ENCODE data around the gene WDCP.

WDCP gene

DNA sequence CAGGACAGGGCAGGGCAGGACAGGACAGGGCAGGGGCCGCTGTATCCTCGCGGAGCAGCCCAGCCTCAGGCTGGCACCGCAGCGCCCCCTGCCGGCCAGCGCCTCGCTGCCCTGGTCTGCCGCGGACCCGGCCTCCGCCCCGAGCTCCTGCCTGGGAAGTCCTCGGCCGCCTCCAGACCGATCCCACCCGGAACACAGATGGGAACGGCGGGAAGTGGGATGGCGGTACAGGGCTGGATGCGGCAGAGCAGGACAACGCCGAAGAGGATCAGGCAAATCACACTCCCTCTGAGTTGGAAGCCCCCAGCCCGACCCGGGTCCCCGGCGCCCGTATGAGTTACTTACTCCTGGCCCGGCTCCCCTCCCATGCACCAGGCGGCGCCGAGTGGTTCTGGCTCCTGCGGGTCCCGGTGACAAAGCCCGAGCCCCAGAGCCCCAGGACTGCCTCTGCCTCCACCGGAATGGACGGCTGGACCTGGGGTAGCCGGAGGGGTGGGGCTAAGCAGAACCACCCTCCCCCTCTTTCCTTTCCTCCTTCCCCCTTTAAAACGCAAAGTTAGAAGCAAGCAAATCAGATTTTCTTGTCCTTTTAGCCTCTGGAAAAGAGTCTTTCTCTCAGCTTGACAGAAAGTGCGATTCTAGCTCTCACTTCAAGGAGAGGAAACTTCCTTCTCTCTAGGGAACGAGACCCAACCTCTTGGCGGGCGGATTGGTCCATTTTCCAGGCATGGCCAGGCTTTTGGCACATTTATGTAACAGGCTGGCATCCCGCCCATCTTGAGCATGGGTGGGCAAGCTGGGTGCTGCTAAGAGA is 37.4 kb upstream of the WDCP start, which contains the start of gene TP53I3:
TSS of gene TP53I3 (minus strand) at position 449 of the 814 bp plus-strand sequence. CDS start 508 bp downstream, outside the sequence.
- Histone ChIP-seq H4K20me1 (ENCODE audit: insufficient read depth, low read length) (no peaks in the 10 kb centered on the region), H3K9me3 (ENCODE audit: low read length) (no peaks in the 10 kb centered on the region), H3K4me2 (ENCODE audit: low read length) (peak within 1 kb of the TSS; percentile 71), H3K36me3 (ENCODE audit: insufficient read depth, low read length) (no peaks in the 10 kb centered on the region), H3F3A (ENCODE audit: insufficient read depth, low read length) (no peaks in the 10 kb centered on the region), H3K27me3 (ENCODE audit: insufficient read depth, low read length) (no peaks in the 10 kb centered on the region), H3K9me2 (ENCODE audit: low read depth, low read length) (no peaks in the 10 kb centered on the region), H2AFZ (ENCODE audit: low read length) (peak within 1 kb of the TSS; percentile 91), H3K4me3 (ENCODE audit: low read depth, low read length, poor library complexity, severe bottlenecking) (peak within 1 kb of the TSS; percentile 65), H3K9ac (ENCODE audit: low read length) (peak within 1 kb of the TSS; percentile 64), H3K79me2 (ENCODE audit: insufficient read depth, low read length) (no peaks in the 10 kb centered on the region), H3K27ac (ENCODE audit: low read depth, low read length, poor library complexity, severe bottlenecking) (peak within 1 kb of the TSS; percentile 66), H3K4me1 (ENCODE audit: insufficient read depth, low read length, severe bottlenecking) (peaks cover 18% of the 10 kb centered on the region)
- TF ChIP-seq CTCF (IDR thresholded peaks at IDR 0.05; ENCODE audit: low read length) (peak; percentile 93), EZH2 (IDR thresholded peaks at IDR 0.05; ENCODE audit: borderline replicate concordance, low read length) (no peak)

DNA sequence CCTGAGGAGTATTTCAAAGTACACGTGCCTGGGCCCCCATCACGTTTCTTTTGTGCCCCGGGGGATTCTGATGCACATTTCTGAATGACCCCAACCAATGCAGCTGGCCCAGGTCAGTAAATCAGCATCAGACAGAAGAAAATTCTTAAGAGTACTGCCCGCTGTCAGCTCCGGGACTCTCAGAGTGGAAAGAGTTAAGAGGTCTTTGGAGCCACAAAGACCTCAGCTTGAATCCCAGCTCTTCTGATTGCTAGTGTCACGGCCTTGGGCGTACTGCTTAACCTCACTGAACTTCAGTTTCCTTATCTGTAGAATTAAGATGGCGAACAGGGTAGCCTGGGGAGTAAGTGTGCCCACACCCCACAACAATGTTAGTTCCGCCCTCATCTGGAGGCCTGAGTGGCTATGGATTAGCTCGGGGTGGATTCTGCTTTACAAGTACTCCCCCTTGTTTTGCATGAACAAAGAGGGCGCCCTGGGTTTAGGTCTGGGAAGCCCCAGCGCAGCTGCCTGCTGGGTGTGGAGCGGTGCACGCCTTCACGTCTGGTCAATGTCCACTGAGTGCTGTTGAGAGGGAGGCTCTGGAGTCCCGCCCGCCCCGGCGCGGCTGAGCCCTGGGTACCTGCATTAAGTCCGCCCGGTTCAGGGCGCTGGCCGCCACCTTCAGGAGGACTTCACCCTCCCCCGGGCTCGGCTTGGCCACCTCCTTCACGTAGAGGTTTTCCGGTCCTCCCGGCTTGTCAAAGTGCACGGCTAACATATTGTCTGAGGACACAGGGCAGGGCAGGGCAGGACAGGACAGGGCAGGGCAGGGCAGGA is 36.6 kb upstream of the WDCP start:
- Histone ChIP-seq H3F3A (ENCODE audit: insufficient read depth, low read length) (no peaks in the 10 kb centered on the region), H3K9me3 (ENCODE audit: low read length) (no peaks in the 10 kb centered on the region), H3K27ac (ENCODE audit: low read depth, low read length, poor library complexity, severe bottlenecking) (peak overlapping the region; percentile 66), H3K9me2 (ENCODE audit: low read depth, low read length) (no peaks in the 10 kb centered on the region), H3K79me2 (ENCODE audit: insufficient read depth, low read length) (no peaks in the 10 kb centered on the region), H3K36me3 (ENCODE audit: insufficient read depth, low read length) (no peaks in the 10 kb centered on the region), H3K4me1 (ENCODE audit: insufficient read depth, low read length, severe bottlenecking) (peaks cover 18% of the 10 kb centered on the region), H3K4me3 (ENCODE audit: low read depth, low read length, poor library complexity, severe bottlenecking) (peak overlapping the region; percentile 65), H3K27me3 (ENCODE audit: insufficient read depth, low read length) (no peaks in the 10 kb centered on the region), H3K4me2 (ENCODE audit: low read length) (peak overlapping the region; percentile 71), H2AFZ (ENCODE audit: low read length) (peak overlapping the region; percentile 60), H3K9ac (ENCODE audit: low read length) (peak overlapping the region; percentile 64), H4K20me1 (ENCODE audit: insufficient read depth, low read length) (no peaks in the 10 kb centered on the region)
- TF ChIP-seq CTCF (IDR thresholded peaks at IDR 0.05; ENCODE audit: low read length): no peak
- no peak for TF ChIP-seq EZH2 (IDR thresholded peaks at IDR 0.05; ENCODE audit: borderline replicate concordance, low read length)

DNA sequence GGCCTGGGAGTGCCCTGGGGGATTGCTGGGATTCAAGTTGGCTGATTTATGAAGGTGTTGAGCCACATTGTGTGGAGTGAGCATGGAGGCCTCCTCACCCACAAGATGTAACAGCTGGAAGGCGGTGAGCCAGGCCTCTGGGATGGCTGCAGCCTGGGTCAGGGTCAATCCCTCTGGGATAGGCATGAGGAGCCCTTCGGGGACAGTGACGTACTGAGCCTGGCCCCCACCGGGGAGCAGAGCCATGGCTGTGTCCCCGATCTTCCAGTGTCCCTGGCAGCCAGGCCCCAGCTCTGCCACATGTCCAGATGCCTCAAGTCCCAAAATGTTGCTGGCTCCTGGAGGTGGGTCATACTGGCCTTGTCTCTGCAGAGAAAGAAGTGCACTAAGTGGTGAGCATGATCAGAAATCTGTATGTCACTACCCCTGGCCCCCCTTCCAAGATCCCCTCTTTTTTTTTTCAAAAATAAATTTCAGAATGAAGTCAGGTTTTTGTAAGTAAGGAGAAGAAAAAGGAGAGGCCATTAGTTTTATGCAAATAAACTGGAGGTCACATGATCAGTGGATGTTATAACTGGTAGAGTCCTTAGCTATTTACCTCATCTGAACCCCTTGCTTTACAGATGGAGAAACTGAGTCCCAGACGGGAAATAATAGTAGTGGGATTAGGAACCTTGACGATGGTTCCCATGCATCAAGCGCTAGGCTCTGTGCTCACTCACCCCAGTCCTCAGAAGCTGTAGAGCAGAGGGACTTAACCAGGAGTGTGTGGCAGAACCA is 35.8 kb upstream of the WDCP start:
- H3K9ac ChIP-seq (ENCODE audit: low read length): peak overlapping the region; percentile 64; the same call in 1 of the 2 replicates
- H3K9me3 ChIP-seq (ENCODE audit: low read length): no peaks in the 10 kb centered on the region
- peak overlapping the region; percentile 65 for H3K4me3 ChIP-seq (ENCODE audit: low read depth, low read length, poor library complexity, severe bottlenecking)
- H3K4me1 ChIP-seq (ENCODE audit: insufficient read depth, low read length, severe bottlenecking): peaks cover 18% of the 10 kb centered on the region
- H2AFZ ChIP-seq (ENCODE audit: low read length): peak overlapping the region; percentile 60
- TF ChIP-seq CTCF (IDR thresholded peaks at IDR 0.05; ENCODE audit: low read length): no peak
- H3K79me2 ChIP-seq (ENCODE audit: insufficient read depth, low read length): no peaks in the 10 kb centered on the region
- H3K27ac ChIP-seq (ENCODE audit: low read depth, low read length, poor library complexity, severe bottlenecking): peak overlapping the region; percentile 66
- H3K9me2 ChIP-seq (ENCODE audit: low read depth, low read length): no peaks in the 10 kb centered on the region
- no peaks in the 10 kb centered on the region for H3K27me3 ChIP-seq (ENCODE audit: insufficient read depth, low read length)
- no peaks in the 10 kb centered on the region for H3K36me3 ChIP-seq (ENCODE audit: insufficient read depth, low read length)
- no peaks in the 10 kb centered on the region for H4K20me1 ChIP-seq (ENCODE audit: insufficient read depth, low read length)
- H3K4me2 ChIP-seq (ENCODE audit: low read length): peak overlapping the region; percentile 71
- H3F3A ChIP-seq (ENCODE audit: insufficient read depth, low read length): no peaks in the 10 kb centered on the region

All from OCI-LY1 (cell line).